SK-N-SH (cell line): ENCODE results near the gene ANKRD39. TPM values are rescaled to one million over a fixed set of nuclear protein-coding genes. Genes with fewer than 3 reads are reported as not detected.

Experiments
- CTCF ChIA-PET: fragments of 300-600, 350-600 bp; formaldehyde crosslinking; extraction: SDS; loops from one replicate; lab custom pipeline; 2021; lab: Yijun Ruan, JAX
- POLR2A ChIA-PET: fragments of 350-600 bp; sonication (Branson Sonifier 250); formaldehyde crosslinking; extraction: SDS; loops from one replicate; lab custom pipeline; 2020; ENCODE audit warnings: antibody characterized with exemption, inconsistent platforms; lab: Yijun Ruan, JAX
- DNase-seq: peaks from one replicate; pipeline ENCODE4 v3.0.0; 2012
- H2AFZ ChIP-seq: fragments of 200-600 bp; sonication (generic); 2 replicates; pipeline ENCODE4 v1.8.1; 2016; ENCODE audit warnings: antibody characterized with exemption, mild to moderate bottlenecking, low read depth
- H3F3A ChIP-seq: fragments of 200-600 bp; sonication (generic); replicated peaks from 2 replicates; pipeline ENCODE3; 2016; ENCODE audit warnings: antibody characterized with exemption, mild to moderate bottlenecking; ENCODE audit not compliant: insufficient read depth
- H3K27ac ChIP-seq, 2 experiments: fragments of 200-500 bp in 1 of 2; fragments of 200-600 bp in 1 of 2; sonication (Bioruptor generic) in 1 of 2; sonication (generic), shearing (Covaris generic) in 1 of 2; 2 replicates each; pipeline versions ENCODE4 v1.5.1 to v1.6.1; 2014 to 2016; ENCODE audit warnings: low read depth in 2 of 2, inconsistent platforms in 1 of 2, low read length in 1 of 2, mild to moderate bottlenecking in 1 of 2, mixed read lengths in 1 of 2
- H3K27me3 ChIP-seq: fragments of 200-600 bp; sonication (generic), shearing (Covaris generic); 2 replicates; pipeline ENCODE4 v1.6.1; 2016; ENCODE audit warnings: mixed run types; ENCODE audit not compliant: insufficient read depth
- H3K36me3 ChIP-seq, 2 experiments: fragments of 200-500 bp in 1 of 2; fragments of 200-600 bp in 1 of 2; sonication (Bioruptor generic) in 1 of 2; sonication (generic) in 1 of 2; replicated peaks in 1 of 2; 2 replicates each; pipeline versions ENCODE3 to v1.5.1; 2014 to 2016; ENCODE audit warnings: low read length in 1 of 2, mild to moderate bottlenecking in 1 of 2; ENCODE audit not compliant: insufficient read depth in 2 of 2, control insufficient read depth in 1 of 2
- H3K4me1 ChIP-seq, 2 experiments: fragments of 200-500 bp in 1 of 2; fragments of 200-600 bp in 1 of 2; sonication (Bioruptor generic) in 1 of 2; sonication (generic), shearing (Covaris generic) in 1 of 2; 2 replicates each; pipeline versions ENCODE4 v1.5.1 to v1.6.1; 2014 to 2016; ENCODE audit warnings: low read depth in 1 of 2, low read length in 1 of 2, mixed run types in 1 of 2; ENCODE audit not compliant: insufficient read depth in 2 of 2, control insufficient read depth in 1 of 2
- H3K4me2 ChIP-seq: fragments of 200-600 bp; sonication (generic), shearing (Covaris generic); 2 replicates; pipeline ENCODE4 v1.6.1; 2017; ENCODE audit warnings: mixed run types
- H3K4me3 ChIP-seq, 2 experiments: fragments of 200-500 bp in 1 of 2; fragments of 200-600 bp in 1 of 2; sonication (Bioruptor generic) in 1 of 2; sonication (generic), shearing (Covaris generic) in 1 of 2; 2 replicates each; pipeline versions ENCODE4 v1.5.1 to v1.8.1; 2014 to 2016; ENCODE audit warnings: low read depth in 2 of 2, inconsistent platforms in 1 of 2, low read length in 1 of 2, mild to moderate bottlenecking in 1 of 2, mixed read lengths in 1 of 2, moderate library complexity in 1 of 2
- H3K79me2 ChIP-seq: fragments of 200-600 bp; sonication (generic); 2 replicates; pipeline ENCODE4 v1.8.1; 2017; ENCODE audit warnings: mild to moderate bottlenecking; ENCODE audit not compliant: insufficient read depth
- H3K9ac ChIP-seq: fragments of 200-600 bp; sonication (generic); 2 replicates; pipeline ENCODE4 v1.6.1; 2017; ENCODE audit warnings: mixed run types
- H3K9me2 ChIP-seq: fragments of 200-600 bp; sonication (generic); 2 replicates; pipeline ENCODE4 v1.6.1; 2017; ENCODE audit warnings: mixed run types
- H3K9me3 ChIP-seq: fragments of 200-600 bp; sonication (generic); 2 replicates; pipeline ENCODE4 v1.6.1; 2017; ENCODE audit warnings: mixed run types, mild to moderate bottlenecking, moderate library complexity
- H4K20me1 ChIP-seq: fragments of 200-600 bp; sonication (generic); 2 replicates; pipeline ENCODE4 v1.6.1; 2017; ENCODE audit warnings: mild to moderate bottlenecking, mixed run types; ENCODE audit not compliant: insufficient read depth
- CHD2 ChIP-seq: fragments of 150-350 bp; IDR thresholded peaks from 2 replicates; pipeline ENCODE4 v1.6.1; 2018; ENCODE audit warnings: low read length; ENCODE audit not compliant: partially characterized antibody
- ELF1 ChIP-seq: IDR thresholded peaks from 2 replicates; pipeline ENCODE4 v1.4.0; 2012
- FOXM1 ChIP-seq: IDR thresholded peaks from 2 replicates; pipeline ENCODE4 v1.4.0; 2012; ENCODE audit warnings: low read depth, mild to moderate bottlenecking
- GABPA ChIP-seq: IDR thresholded peaks from 2 replicates; pipeline ENCODE4 v1.4.0; 2012; ENCODE audit warnings: low read depth, mild to moderate bottlenecking
- GATA2 ChIP-seq: sonication (generic); formaldehyde crosslinking; IDR thresholded peaks from 2 replicates; pipeline ENCODE4 v1.5.0; 2020; ENCODE audit warnings: mild to moderate bottlenecking, missing genetic modification reagents
- MEF2A ChIP-seq: IDR thresholded peaks from 2 replicates; pipeline ENCODE4 v1.4.0; 2012; ENCODE audit warnings: low read depth, borderline replicate concordance
- MXI1 ChIP-seq: IDR thresholded peaks from 2 replicates; pipeline ENCODE4 v1.6.1; 2012; ENCODE audit warnings: mild to moderate bottlenecking, low read depth, low read length, improper control_type of control experiment
- NFIC ChIP-seq: IDR thresholded peaks from 2 replicates; pipeline ENCODE4 v1.4.0; 2012; ENCODE audit warnings: borderline replicate concordance
- RFX5 ChIP-seq: IDR thresholded peaks from 2 replicates; pipeline ENCODE4 v1.6.1; 2012; ENCODE audit warnings: mild to moderate bottlenecking, improper control_type of control experiment, low read length
- RXRA ChIP-seq: IDR thresholded peaks from 2 replicates; pipeline ENCODE4 v1.4.0; 2012; ENCODE audit warnings: low read depth, mild to moderate bottlenecking, borderline replicate concordance
- SIN3A ChIP-seq: IDR thresholded peaks from 2 replicates; pipeline ENCODE4 v1.6.1; 2012; ENCODE audit warnings: low read depth, mild to moderate bottlenecking, low read length, moderate library complexity, borderline replicate concordance
- SMC3 ChIP-seq: IDR thresholded peaks from 2 replicates; pipeline ENCODE4 v1.6.1; 2012; ENCODE audit warnings: low read depth, low read length, improper control_type of control experiment
- TCF12 ChIP-seq: IDR thresholded peaks from 2 replicates; pipeline ENCODE4 v1.4.0; 2012
- YY1 ChIP-seq: IDR thresholded peaks from 2 replicates; pipeline ENCODE4 v1.4.0; 2012; ENCODE audit warnings: low read depth, mild to moderate bottlenecking
- WGBS: methylation state at CpG from one replicate; pipeline ENCODE4 v1.1.6; 2017; ENCODE audit warnings: low lambda C conversion rate; 5-methylcytosine and 5-hydroxymethylcytosine counted together
- polyA plus RNA-seq, 3 experiments: library from polyadenylated mRNA; depleted of rRNA; stranded (reverse); fragments of >200 nt; gene quantifications; 2 replicates each; pipeline ENCODE4 v1.2.3, GENCODE V29; 2012
- TF ChIP-seq, protein P1 (sequence below): IDR thresholded peaks from 2 replicates; pipeline ENCODE4 v1.4.0; 2012; ENCODE audit warnings: low read depth, borderline replicate concordance
- TF ChIP-seq, protein P2 (sequence below): fragments of 150-350 bp; IDR thresholded peaks from 2 replicates; pipeline ENCODE4 v1.6.1; 2016; ENCODE audit warnings: mild to moderate bottlenecking, low read depth, low read length
- TF ChIP-seq, protein P3 (sequence below): fragments of 150-350 bp; IDR thresholded peaks from 2 replicates; pipeline ENCODE4 v1.6.1; 2017; ENCODE audit warnings: antibody characterized with exemption, low read length, low read depth, borderline replicate concordance

The ANKRD39 gene
- polyA plus RNA-seq, 1 of the 3 experiments (the other 2 are of a cell fraction) = 11.8 TPM

DNA sequence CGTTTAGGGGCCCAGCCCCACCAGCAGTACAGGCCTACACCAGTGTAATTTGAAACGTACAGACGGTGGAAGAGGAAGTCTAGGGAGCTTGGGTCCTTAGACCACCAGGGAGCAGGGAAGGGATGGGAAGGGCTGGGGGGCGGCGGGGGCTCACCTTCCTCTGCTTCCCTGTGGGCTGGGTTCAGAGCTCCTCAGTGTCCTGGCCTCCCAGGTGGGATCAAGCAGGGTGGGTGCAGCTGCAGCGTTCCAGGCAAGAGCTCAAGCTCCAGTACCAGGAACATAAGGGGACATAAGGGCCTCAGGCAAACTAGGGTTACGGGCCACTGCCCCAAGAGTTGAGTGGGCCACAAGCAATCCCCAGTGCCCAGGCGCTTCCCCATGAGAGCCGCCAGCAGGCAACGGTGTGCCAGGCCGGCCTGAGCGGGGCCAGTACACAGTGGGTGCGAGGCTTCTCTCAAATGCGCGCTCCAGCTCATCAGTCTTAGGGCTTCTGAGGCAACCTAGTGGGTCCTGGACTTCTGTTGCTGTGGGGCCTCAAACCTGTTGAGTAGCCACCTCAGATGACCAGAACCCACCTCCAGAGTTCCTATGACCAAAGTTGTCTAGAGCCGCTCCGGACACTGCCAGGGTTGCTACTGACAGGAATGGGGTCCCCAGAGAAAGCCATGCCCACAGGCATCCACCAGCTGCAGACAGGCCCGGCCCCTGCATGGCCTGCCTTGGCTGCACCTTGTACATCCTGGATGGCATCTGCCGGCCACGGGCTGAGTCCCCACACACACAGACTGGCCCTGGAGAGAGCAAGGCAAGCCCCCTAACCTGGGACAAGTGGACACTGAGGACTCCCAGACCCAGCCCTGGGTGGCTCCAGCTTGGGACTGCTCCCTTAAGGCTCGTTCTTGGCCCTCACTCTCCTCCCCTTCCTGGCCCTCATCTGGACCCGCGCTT, 19.2 kb downstream of the ANKRD39 start:
- TF ChIP-seq RFX5 (no peak), MXI1 (no peak), SMC3 (no peak), ELF1 (no peak), YY1 (no peak), CHD2 (no peak), RXRA (no peak), NFIC (no peak), TCF12 (no peak), MEF2A (no peak), GATA2 (no peak), SIN3A (no peak), FOXM1 (no peak), GABPA (no peak)
- TF ChIP-seq, protein P1, sequence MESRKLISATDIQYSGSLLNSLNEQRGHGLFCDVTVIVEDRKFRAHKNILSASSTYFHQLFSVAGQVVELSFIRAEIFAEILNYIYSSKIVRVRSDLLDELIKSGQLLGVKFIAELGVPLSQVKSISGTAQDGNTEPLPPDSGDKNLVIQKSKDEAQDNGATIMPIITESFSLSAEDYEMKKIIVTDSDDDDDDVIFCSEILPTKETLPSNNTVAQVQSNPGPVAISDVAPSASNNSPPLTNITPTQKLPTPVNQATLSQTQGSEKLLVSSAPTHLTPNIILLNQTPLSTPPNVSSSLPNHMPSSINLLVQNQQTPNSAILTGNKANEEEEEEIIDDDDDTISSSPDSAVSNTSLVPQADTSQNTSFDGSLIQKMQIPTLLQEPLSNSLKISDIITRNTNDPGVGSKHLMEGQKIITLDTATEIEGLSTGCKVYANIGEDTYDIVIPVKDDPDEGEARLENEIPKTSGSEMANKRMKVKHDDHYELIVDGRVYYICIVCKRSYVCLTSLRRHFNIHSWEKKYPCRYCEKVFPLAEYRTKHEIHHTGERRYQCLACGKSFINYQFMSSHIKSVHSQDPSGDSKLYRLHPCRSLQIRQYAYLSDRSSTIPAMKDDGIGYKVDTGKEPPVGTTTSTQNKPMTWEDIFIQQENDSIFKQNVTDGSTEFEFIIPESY = no peak
- TF ChIP-seq, protein P2, sequence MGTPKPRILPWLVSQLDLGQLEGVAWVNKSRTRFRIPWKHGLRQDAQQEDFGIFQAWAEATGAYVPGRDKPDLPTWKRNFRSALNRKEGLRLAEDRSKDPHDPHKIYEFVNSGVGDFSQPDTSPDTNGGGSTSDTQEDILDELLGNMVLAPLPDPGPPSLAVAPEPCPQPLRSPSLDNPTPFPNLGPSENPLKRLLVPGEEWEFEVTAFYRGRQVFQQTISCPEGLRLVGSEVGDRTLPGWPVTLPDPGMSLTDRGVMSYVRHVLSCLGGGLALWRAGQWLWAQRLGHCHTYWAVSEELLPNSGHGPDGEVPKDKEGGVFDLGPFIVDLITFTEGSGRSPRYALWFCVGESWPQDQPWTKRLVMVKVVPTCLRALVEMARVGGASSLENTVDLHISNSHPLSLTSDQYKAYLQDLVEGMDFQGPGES = no peak
- TF ChIP-seq, protein P3, sequence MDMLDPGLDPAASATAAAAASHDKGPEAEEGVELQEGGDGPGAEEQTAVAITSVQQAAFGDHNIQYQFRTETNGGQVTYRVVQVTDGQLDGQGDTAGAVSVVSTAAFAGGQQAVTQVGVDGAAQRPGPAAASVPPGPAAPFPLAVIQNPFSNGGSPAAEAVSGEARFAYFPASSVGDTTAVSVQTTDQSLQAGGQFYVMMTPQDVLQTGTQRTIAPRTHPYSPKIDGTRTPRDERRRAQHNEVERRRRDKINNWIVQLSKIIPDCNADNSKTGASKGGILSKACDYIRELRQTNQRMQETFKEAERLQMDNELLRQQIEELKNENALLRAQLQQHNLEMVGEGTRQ = no peak
- ChIA-PET POLR2A (no interaction called here), CTCF (interaction anchor here (1.0 to 2.8 kb wide), 3 partner anchors 89 to 113 kb away, joined by 3 to 9 read pairs (median 6); no protein-coding TSS in a partner anchor)
- no peak overlapping the region for H2AFZ ChIP-seq
- no peaks in the 10 kb centered on the region for H4K20me1 ChIP-seq
- H3K4me2 ChIP-seq = no peak overlapping the region
- H3K27me3 ChIP-seq = no peaks in the 10 kb centered on the region
- 96% methylated on average over 18 of the region's 23 CpGs for WGBS
- H3K27ac ChIP-seq = no peak overlapping the region
- peaks cover 3 to 15% of the 10 kb centered on the region in 2 experiments for H3K36me3 ChIP-seq
- H3K9ac ChIP-seq = no peak overlapping the region
- no peaks in the 10 kb centered on the region for H3K9me3 ChIP-seq
- no peaks in the 10 kb centered on the region for H3K9me2 ChIP-seq
- no peaks in the 10 kb centered on the region for H3K79me2 ChIP-seq
- no peak overlapping the region for H3K4me3 ChIP-seq
- H3F3A ChIP-seq = no peaks in the 10 kb centered on the region
- H3K4me1 ChIP-seq = peaks cover 0 to 7% of the 10 kb centered on the region in 2 experiments; a peak in 1 of 4 replicates
- no peak for DNase-seq
